Hepatocyte (in vitro differentiated cells): ENCODE data around the gene PSMB8. TPM values are rescaled to one million over a fixed set of nuclear protein-coding genes. Genes with fewer than 3 reads are reported as not detected.
A peak's percentile ranks its signal among the peaks of the same experiment; 100 is the strongest.

Source experiments
- DNase-seq: peaks from one replicate; pipeline ENCODE4 v3.0.0-alpha.2; 2016; ENCODE audit warnings: low spot score
- H2AFZ ChIP-seq: fragments of 200-600 bp; sonication (generic); 2 replicates; pipeline ENCODE4 v1.6.0; 2016; ENCODE audit warnings: antibody characterized with exemption, mild to moderate bottlenecking
- H3K27ac ChIP-seq: fragments of 200-600 bp; sonication (generic); 2 replicates; pipeline ENCODE4 v1.5.1; 2016; ENCODE audit warnings: mild to moderate bottlenecking
- H3K27me3 ChIP-seq: fragments of 200-600 bp; sonication (generic); 2 replicates; pipeline ENCODE4 v1.6.1; 2016
- H3K36me3 ChIP-seq: fragments of 200-600 bp; sonication (generic); replicated peaks from 2 replicates; pipeline ENCODE4 v1.5.1; 2016; ENCODE audit warnings: low read depth; ENCODE audit not compliant: insufficient read depth
- H3K4me1 ChIP-seq: fragments of 200-600 bp; sonication (generic); 2 replicates; pipeline ENCODE4 v1.5.1; 2016; ENCODE audit warnings: mild to moderate bottlenecking, moderate library complexity; ENCODE audit not compliant: insufficient read depth
- H3K4me2 ChIP-seq: fragments of 200-600 bp; sonication (generic); 2 replicates; pipeline ENCODE4 v1.6.0; 2016
- H3K4me3 ChIP-seq: fragments of 200-600 bp; sonication (generic); 2 replicates; pipeline ENCODE4 v1.5.1; 2016; ENCODE audit warnings: mild to moderate bottlenecking
- H3K79me2 ChIP-seq: fragments of 200-600 bp; sonication (generic); 2 replicates; pipeline ENCODE4 v1.6.0; 2017; ENCODE audit warnings: mild to moderate bottlenecking
- H3K9me2 ChIP-seq: fragments of 200-600 bp; sonication (generic); replicated peaks from 2 replicates; pipeline ENCODE4 v1.6.0; 2017; ENCODE audit warnings: mild to moderate bottlenecking; ENCODE audit not compliant: insufficient read depth
- H3K9me3 ChIP-seq: fragments of 200-600 bp; sonication (generic); 2 replicates; pipeline ENCODE4 v1.5.1; 2016; ENCODE audit warnings: low read depth, mild to moderate bottlenecking
- H4K20me1 ChIP-seq: fragments of 200-600 bp; sonication (generic); 2 replicates; pipeline ENCODE4 v1.6.0; 2016; ENCODE audit warnings: mild to moderate bottlenecking; ENCODE audit not compliant: insufficient read depth, poor library complexity, severe bottlenecking
- CTCF ChIP-seq: fragments of 200-600 bp; sonication (generic); IDR thresholded peaks from 2 replicates; pipeline ENCODE4 v1.5.1; 2016; ENCODE audit warnings: antibody characterized with exemption, mild to moderate bottlenecking; ENCODE audit not compliant: poor library complexity
- EZH2 ChIP-seq: fragments of 200-600 bp; sonication (generic); IDR thresholded peaks from 2 replicates; pipeline ENCODE4 v1.6.1; 2016; ENCODE audit warnings: antibody characterized with exemption, mild to moderate bottlenecking, borderline replicate concordance
- EZH2phosphoT487 ChIP-seq: fragments of 200-600 bp; sonication (generic); IDR thresholded peaks from one replicate; pipeline ENCODE4 v1.6.1; 2018; ENCODE audit warnings: antibody characterized with exemption, mild to moderate bottlenecking, low read depth, moderate library complexity; ENCODE audit not compliant: unreplicated experiment, severe bottlenecking
- WGBS: methylation state at CpG from one replicate; pipeline ENCODE4 v1.1.6; 2016; ENCODE audit warnings: low lambda C conversion rate; ENCODE audit errors: missing lambda C conversion rate; 5-methylcytosine and 5-hydroxymethylcytosine counted together
- polyA plus RNA-seq: library from polyadenylated mRNA; unstranded; fragments of >200 nt; fragmentation: Nextera tagmentation; extraction: Ambion mirVana; gene quantifications from 2 replicates; pipeline ENCODE4 v1.2.1, GENCODE V29; 2016
- total RNA-seq: library from RNA; depleted of rRNA; stranded (reverse); fragments of >200 nt; gene quantifications from 2 replicates; pipeline ENCODE4 v1.2.3, GENCODE V29; 2014

The PSMB8 gene
- total and polyA plus RNA-seq, 2 experiments from 2014 or later: 18.6 to 19.1 TPM

- DNase-seq: no peak
- H3K27me3 ChIP-seq: no peaks in the 10 kb centered on the region
- H3K4me3 ChIP-seq: no peak overlapping the region
- TF ChIP-seq EZH2 (no peak), EZH2phosphoT487 (no peak), CTCF (no peak)
- H3K4me2 ChIP-seq: peak overlapping the region; percentile 91
- H3K4me1 ChIP-seq: no peaks in the 10 kb centered on the region
- H3K9me3 ChIP-seq: no peaks in the 10 kb centered on the region
- H3K36me3 ChIP-seq: no peaks in the 10 kb centered on the region
- no peaks in the 10 kb centered on the region for H4K20me1 ChIP-seq
- H2AFZ ChIP-seq: no peak overlapping the region
- no peak overlapping the region for H3K27ac ChIP-seq
- 89% methylated on average over 10 of the region's 10 CpGs for WGBS
- H3K79me2 ChIP-seq: no peaks in the 10 kb centered on the region
- no peaks in the 10 kb centered on the region for H3K9me2 ChIP-seq
Observed at GRCh38 chr6:32845384-32845884, 1.6 kb upstream of the PSMB8 start.

GRCh38 chr6:32844839-32845383 lies 1.1 kb upstream of the PSMB8 start:
- H3K27me3 ChIP-seq: no peaks in the 10 kb centered on the region
- TF ChIP-seq CTCF (no peak), EZH2phosphoT487 (no peak), EZH2 (no peak)
- no peaks in the 10 kb centered on the region for H4K20me1 ChIP-seq
- H3K4me3 ChIP-seq: no peak overlapping the region
- H3K4me2 ChIP-seq: peak overlapping the region; percentile 91
- H3K79me2 ChIP-seq: no peaks in the 10 kb centered on the region
- H3K9me2 ChIP-seq: no peaks in the 10 kb centered on the region
- no peak overlapping the region for H3K27ac ChIP-seq
- H3K9me3 ChIP-seq: no peaks in the 10 kb centered on the region
- H3K4me1 ChIP-seq: no peaks in the 10 kb centered on the region
- DNase-seq: no peak
- no peaks in the 10 kb centered on the region for H3K36me3 ChIP-seq
- no peak overlapping the region for H2AFZ ChIP-seq
- 32% methylated on average over 19 of the region's 19 CpGs for WGBS

- Histone ChIP-seq H3K4me2 (peak overlapping the region; percentile 91), H3K9me2 (no peaks in the 10 kb centered on the region), H3K4me1 (no peaks in the 10 kb centered on the region), H2AFZ (peak overlapping the region; percentile 89), H3K27ac (peak overlapping the region; percentile 72), H4K20me1 (no peaks in the 10 kb centered on the region), H3K27me3 (no peaks in the 10 kb centered on the region), H3K79me2 (no peaks in the 10 kb centered on the region), H3K4me3 (peak overlapping the region; percentile 93), H3K9me3 (no peaks in the 10 kb centered on the region), H3K36me3 (no peaks in the 10 kb centered on the region)
- DNase-seq: no peak
- no peak for TF ChIP-seq EZH2
- no peak for TF ChIP-seq CTCF
- TF ChIP-seq EZH2phosphoT487: no peak
- 9% methylated on average over 28 of the region's 28 CpGs for WGBS
Observed at GRCh38 chr6:32843331-32843978, 392 bp downstream of the PSMB8 start.
